Umbilical cord (tissue), 2 donors: ENCODE results near the gene KPNA5. TPM values are rescaled to one million over a fixed set of nuclear protein-coding genes. Genes with fewer than 3 reads are reported as not detected.
"Not testable (repeated sequence)": the region's sequence is repeated elsewhere in the genome, so short reads cannot be mapped to it uniquely, and the experiment has no call there.

Source experiments
- DNase-seq: peaks from one replicate; pipeline ENCODE4 v3.0.0-alpha.2; 2015; ENCODE audit warnings: low spot score
- total RNA-seq: library from RNA; depleted of rRNA; stranded (reverse); fragments of >200 nt; gene quantifications from one replicate; pipeline ENCODE4 v1.2.3, GENCODE V29; 2014; ENCODE audit warnings: low replicate concordance; ENCODE audit not compliant: insufficient read depth

The KPNA5 gene
- total RNA-seq: 14.4 TPM

DNA sequence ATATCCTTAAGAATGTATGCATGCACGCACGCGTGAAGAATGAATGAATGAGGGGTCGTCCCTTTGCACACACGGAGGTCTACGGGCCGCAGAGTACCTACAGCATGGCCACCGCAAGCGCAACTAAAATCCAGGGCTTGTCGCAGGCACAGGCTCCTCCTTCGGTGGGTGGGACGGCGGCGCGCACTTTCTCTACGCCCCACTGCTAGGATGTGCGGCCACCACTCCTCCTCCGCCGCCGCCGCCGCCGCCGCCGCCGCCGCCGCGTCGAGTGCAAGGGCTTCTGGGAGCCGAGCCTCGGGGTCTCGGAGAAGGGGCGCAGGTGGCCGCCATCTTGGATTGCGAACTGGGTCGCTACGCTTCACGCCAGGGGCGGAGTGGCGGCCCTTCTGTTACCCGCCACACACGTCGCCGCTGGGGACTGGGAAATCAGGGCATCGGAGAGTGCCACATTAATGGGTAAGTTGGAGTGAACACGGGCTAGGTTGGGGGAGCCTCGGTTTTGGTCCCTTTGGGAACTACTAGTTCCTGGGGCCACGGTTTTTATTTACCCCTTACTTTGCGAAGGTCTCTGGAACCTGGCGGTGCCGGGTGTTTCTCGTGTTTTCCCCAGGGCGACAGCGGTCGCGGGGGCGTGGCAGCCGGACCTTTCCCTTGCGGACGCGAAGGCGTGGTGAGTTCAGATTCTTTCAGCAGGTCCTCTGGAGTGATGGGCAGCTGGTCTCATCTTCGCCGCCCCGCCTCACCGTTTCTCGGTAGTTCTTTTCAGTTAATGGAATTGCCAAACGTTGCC lies at the start of gene KPNA5:
TSS of gene KPNA5 (plus strand) at position 332 of the 793 bp plus-strand sequence. CDS start at position 456, 124 bp downstream.
- peak; percentile 97 for DNase-seq

GRCh38 chr6:116631379-116631990 lies 49.5 kb upstream of the KPNA5 start:
- no peak for DNase-seq

DNA sequence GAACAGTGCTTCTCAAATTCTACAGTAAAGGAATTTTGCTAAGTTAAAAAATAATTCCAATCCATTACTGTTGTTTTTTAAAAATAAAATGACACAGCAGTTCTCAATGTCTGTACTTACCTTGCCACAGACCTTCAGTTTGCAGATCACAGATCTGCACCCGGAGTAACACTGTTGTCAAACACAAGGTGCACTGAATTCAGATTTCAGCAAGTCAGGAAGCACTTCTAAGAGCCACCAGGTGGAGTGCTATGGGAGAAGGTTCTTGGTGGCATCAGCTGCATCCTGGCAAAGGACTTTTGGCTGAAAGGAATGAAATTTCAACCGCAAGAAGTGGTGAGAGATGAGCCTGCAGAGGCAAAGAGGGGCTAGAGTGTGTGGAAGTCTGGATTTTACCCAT lies 47.3 kb upstream of the KPNA5 start:
- DNase-seq: no peak

DNA sequence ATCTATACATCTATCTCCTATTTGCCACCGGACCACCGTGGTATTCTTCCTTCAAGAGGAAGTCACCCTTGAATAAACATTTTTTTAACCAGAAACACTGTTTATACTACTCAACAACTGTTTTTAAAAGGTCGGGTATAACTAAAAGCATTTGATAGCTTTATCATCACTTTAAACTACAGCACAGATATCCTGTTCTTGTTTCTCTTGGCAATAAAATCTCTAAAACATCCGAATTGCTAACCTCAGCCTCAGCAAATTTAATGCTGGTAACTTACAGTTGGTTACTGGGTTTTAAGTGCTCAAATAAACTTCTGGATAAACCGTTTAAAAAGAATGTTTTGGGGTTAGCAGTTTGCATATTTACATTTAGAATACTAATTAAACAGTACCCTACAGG lies 32.9 kb upstream of the KPNA5 start:
- no peak for DNase-seq

- DNase-seq: no peak
Observed at GRCh38 chr6:116649129-116649528, 31.9 kb upstream of the KPNA5 start.

- DNase-seq: no peak
Observed at GRCh38 chr6:116651916-116652315, 29.1 kb upstream of the KPNA5 start.

DNA sequence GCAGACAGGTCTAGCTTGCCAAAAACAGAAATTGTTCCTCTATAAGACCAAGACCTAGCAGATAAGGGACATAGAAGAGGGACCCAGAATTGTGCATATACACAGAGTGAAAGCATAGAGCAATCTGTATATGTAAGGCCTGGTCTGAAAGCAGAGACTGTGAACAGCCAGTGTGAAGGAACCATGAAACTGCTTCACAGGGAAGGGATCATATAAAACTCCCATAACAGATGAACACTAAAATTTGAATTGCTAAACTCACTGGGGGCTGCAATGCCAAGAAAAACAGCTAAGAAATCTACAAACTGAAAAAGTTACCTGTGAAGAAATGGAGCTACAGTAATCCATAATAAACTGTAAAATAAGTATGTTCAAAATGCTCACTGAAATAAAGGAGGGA lies 19.4 kb upstream of the KPNA5 start:
- DNase-seq: no peak

GRCh38 chr6:116662202-116662601 lies 18.8 kb upstream of the KPNA5 start:
- no peak for DNase-seq

- no peak for DNase-seq
Observed at GRCh38 chr6:116663308-116663707, 17.7 kb upstream of the KPNA5 start.

- DNase-seq: not testable (repeated sequence)
Observed at GRCh38 chr6:116664169-116664568, 16.8 kb upstream of the KPNA5 start.

- DNase-seq: no peak
Observed at GRCh38 chr6:116665464-116665863, 15.5 kb upstream of the KPNA5 start.

DNA sequence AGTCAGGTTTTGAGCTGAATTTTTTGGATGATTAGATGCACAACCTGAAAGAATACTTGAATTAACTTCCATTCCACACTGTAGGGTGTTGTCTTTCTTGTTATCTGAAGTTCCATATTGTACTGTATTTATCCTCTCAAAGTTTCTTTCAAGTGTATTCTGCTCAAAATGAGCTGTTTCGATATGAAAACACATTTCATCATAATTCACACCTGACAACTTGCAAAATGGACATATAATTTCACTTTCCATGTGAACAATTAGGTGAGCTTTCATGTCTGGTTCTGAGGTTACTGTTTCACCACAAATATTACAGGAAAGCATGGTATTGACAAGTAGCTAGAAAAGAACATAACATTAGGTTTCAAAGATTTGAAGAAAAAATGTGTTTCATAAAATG lies 14.1 kb upstream of the KPNA5 start:
- DNase-seq: no peak

DNA sequence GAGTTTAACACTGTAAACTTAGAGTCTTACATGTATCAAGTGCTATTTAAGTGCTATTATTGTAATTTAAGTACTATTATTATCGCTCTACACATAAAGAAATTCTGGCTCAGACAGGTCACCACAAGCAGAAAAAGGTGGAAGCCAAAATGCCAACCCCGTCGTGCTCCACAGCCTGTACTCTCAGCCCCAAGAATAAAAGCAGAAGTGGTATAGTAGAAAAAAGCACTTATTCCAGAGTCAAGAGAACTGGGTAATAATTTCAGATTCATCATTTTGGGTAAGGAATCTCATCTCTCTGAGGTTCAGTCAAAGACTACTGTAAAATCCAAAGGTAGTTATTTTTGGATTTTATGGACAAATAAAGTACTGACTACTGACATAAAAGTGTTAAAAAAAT lies 13.4 kb upstream of the KPNA5 start:
- no peak for DNase-seq

GRCh38 chr6:116672306-116672705 lies 8.7 kb upstream of the KPNA5 start:
- no peak for DNase-seq

- no peak for DNase-seq
Observed at GRCh38 chr6:116676021-116676420, 5.0 kb upstream of the KPNA5 start.

DNA sequence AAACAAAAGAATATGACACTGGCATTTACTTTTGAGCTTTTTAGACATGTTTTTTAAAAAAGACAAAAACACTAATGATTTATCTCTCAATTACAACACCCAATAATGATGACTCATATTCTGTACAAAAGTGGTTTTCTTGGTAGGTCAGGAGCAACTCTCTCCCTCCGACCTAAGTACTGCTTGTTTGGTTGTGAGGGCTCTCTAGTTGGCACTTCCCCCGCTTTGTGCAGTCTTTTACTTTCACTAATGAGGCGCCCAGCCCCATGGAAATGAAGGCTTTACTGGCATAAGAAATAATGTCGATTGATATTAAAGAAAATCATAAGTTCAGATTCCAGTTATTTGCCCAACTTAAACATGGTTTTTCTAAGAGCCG lies 1.3 kb downstream of the KPNA5 start:
- DNase-seq: no peak

DNA sequence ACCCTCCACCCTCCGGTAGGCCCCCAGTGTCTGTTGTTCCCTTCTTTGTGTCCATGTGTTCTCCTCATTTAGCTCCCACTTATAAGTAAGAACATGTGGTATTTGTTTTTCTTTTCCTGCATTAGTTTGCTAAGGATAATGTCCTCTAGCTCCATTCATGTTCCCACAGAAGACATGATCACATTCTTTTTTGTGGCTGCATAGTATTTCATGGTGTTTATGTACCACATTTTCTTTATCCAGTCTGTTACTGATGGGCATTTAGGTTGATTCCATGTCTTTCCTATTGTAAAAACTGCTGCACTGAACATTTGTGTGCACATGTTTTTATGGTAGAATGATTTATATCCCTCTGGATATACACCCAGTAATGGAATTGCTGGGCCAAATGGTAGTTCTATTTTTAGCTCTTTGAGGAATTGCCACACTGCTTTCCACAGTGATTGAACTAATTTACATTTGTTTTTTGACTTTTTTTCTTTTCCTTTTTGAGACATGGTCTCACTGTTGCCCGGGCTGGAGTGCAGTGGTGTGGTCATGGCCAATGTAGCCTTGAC lies 4.5 kb downstream of the KPNA5 start:
- no peak for DNase-seq

GRCh38 chr6:116686475-116687101 lies 5.6 kb downstream of the KPNA5 start:
- DNase-seq: not testable (repeated sequence)

GRCh38 chr6:116691154-116691553 lies 10.1 kb downstream of the KPNA5 start:
- DNase-seq: no peak

- not testable (repeated sequence) for DNase-seq
Observed at GRCh38 chr6:116692873-116693272, 11.9 kb downstream of the KPNA5 start.

DNA sequence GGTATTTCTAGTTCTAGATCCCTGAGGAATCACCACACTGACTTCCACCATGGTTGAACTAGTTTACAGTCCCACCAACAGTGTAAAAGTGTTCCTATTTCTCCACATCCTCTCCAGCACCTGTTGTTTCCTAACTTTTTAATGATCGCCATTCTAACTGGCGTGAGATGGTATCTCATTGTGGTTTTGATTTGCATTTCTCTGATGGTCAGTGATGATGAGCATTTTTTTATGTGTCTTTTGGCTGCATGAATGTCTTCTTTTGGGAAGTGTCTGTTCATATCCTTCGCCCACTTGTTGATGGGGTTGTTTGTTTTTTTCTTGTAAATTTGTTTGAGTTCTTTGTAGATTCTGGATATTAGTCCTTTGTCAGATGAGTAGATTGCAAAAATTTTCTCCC lies 12.3 kb downstream of the KPNA5 start:
- not testable (repeated sequence) for DNase-seq

GRCh38 chr6:116695401-116695800 lies 14.4 kb downstream of the KPNA5 start:
- DNase-seq: no peak
